C4-2B (cell line): ENCODE data around the gene TAF11L13.
"Not testable (repeated sequence)": the region's sequence is repeated elsewhere in the genome, so short reads cannot be mapped to it uniquely, and the experiment has no call there.

Experiments
- H3K27ac ChIP-seq: fragments of 450-650 bp; 2 replicates; pipeline ENCODE4 v1.5.1; 2017
- CTCF ChIP-seq: fragments of 450-650 bp; conservative IDR thresholded peaks from 2 replicates; pipeline ENCODE4 v1.5.1; 2017; ENCODE audit warnings: mild to moderate bottlenecking
- ZFX ChIP-seq: fragments of 450-650 bp; IDR thresholded peaks from 2 replicates; pipeline ENCODE4 v1.6.1; 2017

TAF11L13 gene

GRCh38 chr5:17625686-17626085, 6.2 kb upstream of the TAF11L13 start:
- TF ChIP-seq ZFX (no peak), CTCF (no peak)
- no peak overlapping the region for H3K27ac ChIP-seq

- no peak within 1 kb of the TSS for H3K27ac ChIP-seq
- TF ChIP-seq ZFX (no peak), CTCF (no peak)
These were observed 2.3 kb downstream of the TAF11L13 start, which contains the start of gene TAF11L14 for GRCh38 chr5:17634160-17634559. Gene TAF11L14, plus strand, starts transcription at chr5:17634460.

- H3K27ac ChIP-seq: not testable (repeated sequence)
These were observed 17.3 kb downstream of the TAF11L13 start for GRCh38 chr5:17649232-17649631.

GRCh38 chr5:17655201-17655759, 23.4 kb downstream of the TAF11L13 start:
- not testable (repeated sequence) for H3K27ac ChIP-seq
- peak; percentile 12; the same call in 1 of the 2 replicates for TF ChIP-seq CTCF

- TF ChIP-seq ZFX: no peak
- TF ChIP-seq CTCF: no peak
- no peak overlapping the region for H3K27ac ChIP-seq
These were observed 24.0 kb downstream of the TAF11L13 start for GRCh38 chr5:17655921-17656320.

GRCh38 chr5:17663182-17663581, 31.3 kb downstream of the TAF11L13 start:
- TF ChIP-seq ZFX (no peak), CTCF (no peak)
- no peak overlapping the region for H3K27ac ChIP-seq

- TF ChIP-seq CTCF (no peak), ZFX (no peak)
These were observed 33.9 kb downstream of the TAF11L13 start for GRCh38 chr5:17665836-17666235.

GRCh38 chr5:17666726-17667235, 34.9 kb downstream of the TAF11L13 start:
- TF ChIP-seq CTCF: no peak
- TF ChIP-seq ZFX: no peak
- no peak overlapping the region for H3K27ac ChIP-seq

More at GRCh38 chr5:17665836-17666235, 33.9 kb downstream of the TAF11L13 start:
- H3K27ac ChIP-seq: no peak overlapping the region
